HepG2 (cell line): ENCODE results near the gene DPH2. TPM values are rescaled to one million over a fixed set of nuclear protein-coding genes. Genes with fewer than 3 reads are reported as not detected.

ENCODE experiments used
- BCL6 ChIP-seq: IDR thresholded peaks from 2 replicates; pipeline ENCODE4 v1.6.1; 2016; ENCODE audit warnings: missing genetic modification reagents, missing compliant biosample characterization
- HMGA1 ChIP-seq: sonication (generic); formaldehyde crosslinking; conservative IDR thresholded peaks from 2 replicates; pipeline ENCODE4 v1.4.0; 2020; ENCODE audit warnings: missing genetic modification reagents
- HNRNPUL1 ChIP-seq: fragments of 200-400 bp; formaldehyde crosslinking; IDR thresholded peaks from 2 replicates; pipeline ENCODE4 v1.6.1; 2017; ENCODE audit warnings: low read depth, mild to moderate bottlenecking, low read length, moderate library complexity
- HOXA5 ChIP-seq: sonication (generic); formaldehyde crosslinking; IDR thresholded peaks from 2 replicates; pipeline ENCODE4 v1.4.0; 2020; ENCODE audit warnings: missing genetic modification reagents
- NFYB ChIP-seq: sonication (generic); formaldehyde crosslinking; IDR thresholded peaks from 2 replicates; pipeline ENCODE4 v1.4.0; 2020; ENCODE audit warnings: missing genetic modification reagents
- NONO ChIP-seq, 2 experiments: fragments of 450-650 bp in 1 of 2; sonication (generic) in 1 of 2; formaldehyde crosslinking in 1 of 2; IDR thresholded peaks in 1 of 2; conservative IDR thresholded peaks in 1 of 2; 2 replicates each; pipeline versions ENCODE4 v1.6.1 to v1.8.0; 2017 to 2022; ENCODE audit warnings: mild to moderate bottlenecking in 1 of 2, missing genetic modification reagents in 1 of 2, moderate library complexity in 1 of 2
- REST ChIP-seq, 2 experiments: IDR thresholded peaks; 2 replicates each; pipeline ENCODE4 v1.6.1; 2011 to 2012; ENCODE audit warnings: low read length in 2 of 2, borderline replicate concordance in 1 of 2, low read depth in 1 of 2, mild to moderate bottlenecking in 1 of 2, moderate library complexity in 1 of 2
- ZBTB33 ChIP-seq: sonication (generic); formaldehyde crosslinking; IDR thresholded peaks from 2 replicates; pipeline ENCODE4 v1.4.0; 2020; ENCODE audit warnings: missing genetic modification reagents
- ZBTB39 ChIP-seq: sonication (generic); formaldehyde crosslinking; IDR thresholded peaks from 2 replicates; pipeline ENCODE4 v1.5.0; 2020; ENCODE audit warnings: missing genetic modification reagents
- ZNF33A ChIP-seq: sonication (generic); formaldehyde crosslinking; IDR thresholded peaks from 2 replicates; pipeline ENCODE4 v1.5.1; 2020; ENCODE audit warnings: missing genetic modification reagents, mild to moderate bottlenecking, moderate library complexity, borderline replicate concordance
- ZNF589 ChIP-seq: sonication (generic); formaldehyde crosslinking; conservative IDR thresholded peaks from 2 replicates; pipeline ENCODE4 v1.8.0; 2022; ENCODE audit warnings: mild to moderate bottlenecking, moderate library complexity, missing genetic modification reagents
- ZNF878 ChIP-seq: sonication (generic); formaldehyde crosslinking; IDR thresholded peaks from 2 replicates; pipeline ENCODE4 v1.8.1; 2023; ENCODE audit warnings: mild to moderate bottlenecking, missing genetic modification reagents, moderate library complexity
- ZNF879 ChIP-seq: sonication (generic); formaldehyde crosslinking; IDR thresholded peaks from 2 replicates; pipeline ENCODE4 v1.8.1; 2023; ENCODE audit warnings: missing genetic modification reagents
- polyA plus RNA-seq, 8 experiments: library from polyadenylated mRNA; depleted of rRNA in 3 of 8; stranded (reverse) in 7 of 8; unstranded in 1 of 8; fragments of >200 nt; fragmentation: Illumina TruSeq in 4 of 8; extraction: Trizol in 4 of 8; gene quantifications; 2 replicates each; pipeline versions ENCODE4 v1.2.1 to v1.2.3, GENCODE V29; 2011 to 2016; ENCODE audit warnings: low read depth in 4 of 8, missing spikeins in 1 of 8, mixed read lengths in 1 of 8; ENCODE audit not compliant: insufficient read depth in 1 of 8
- total RNA-seq, 5 experiments: library from RNA; depleted of rRNA; stranded (reverse); fragments of >200 nt; fragmentation: Illumina TruSeq; extraction: Trizol; gene quantifications; 2 replicates each; pipeline ENCODE4 v1.2.3, GENCODE V29; 2016; ENCODE audit warnings: low read depth in 1 of 5
- TF ChIP-seq, protein P1 (sequence below): sonication (generic); formaldehyde crosslinking; IDR thresholded peaks from 2 replicates; pipeline ENCODE4 v1.4.0; 2020; ENCODE audit warnings: missing genetic modification reagents, low read depth, mild to moderate bottlenecking, borderline replicate concordance
- TF ChIP-seq, protein P2 (sequence below): IDR thresholded peaks from 2 replicates; pipeline ENCODE4 v1.6.1; 2016; ENCODE audit warnings: mild to moderate bottlenecking, missing biosample characterization, missing genetic modification reagents
- TF ChIP-seq, protein P3 (sequence below): sonication (generic); formaldehyde crosslinking; IDR thresholded peaks from 2 replicates; pipeline ENCODE4 v1.5.0; 2020; ENCODE audit warnings: mild to moderate bottlenecking, missing genetic modification reagents, moderate library complexity

The DPH2 gene
- total and polyA plus RNA-seq, 2 of the 13 experiments (the other 11 are each of a cell fraction or from before 2014, with no cell fraction given): 32.2 to 38.3 TPM

GRCh38 chr1:43934101-43934985 lies 35.5 kb upstream of the DPH2 start (continued):
- TF ChIP-seq, protein P1, sequence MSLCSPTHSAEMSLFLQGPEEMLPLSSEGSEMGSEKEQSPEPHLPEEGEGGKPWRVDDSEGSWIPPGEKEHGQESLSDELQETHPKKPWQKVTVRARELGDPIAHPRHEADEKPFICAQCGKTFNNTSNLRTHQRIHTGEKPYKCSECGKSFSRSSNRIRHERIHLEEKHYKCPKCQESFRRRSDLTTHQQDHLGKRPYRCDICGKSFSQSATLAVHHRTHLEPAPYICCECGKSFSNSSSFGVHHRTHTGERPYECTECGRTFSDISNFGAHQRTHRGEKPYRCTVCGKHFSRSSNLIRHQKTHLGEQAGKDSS: no peak
- no peak for TF ChIP-seq ZNF33A (CRISPR knock-in tag)
- no peak for TF ChIP-seq HMGA1 (CRISPR knock-in tag)
- TF ChIP-seq ZBTB33 (CRISPR knock-in tag): no peak
- TF ChIP-seq, protein P2, sequence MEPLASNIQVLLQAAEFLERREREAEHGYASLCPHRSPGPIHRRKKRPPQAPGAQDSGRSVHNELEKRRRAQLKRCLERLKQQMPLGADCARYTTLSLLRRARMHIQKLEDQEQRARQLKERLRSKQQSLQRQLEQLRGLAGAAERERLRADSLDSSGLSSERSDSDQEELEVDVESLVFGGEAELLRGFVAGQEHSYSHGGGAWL (CRISPR knock-in tag): 0 out of 2 replicates have a peak, but pooled peaks have one; percentile 29
- no peak for TF ChIP-seq BCL6 (CRISPR knock-in tag)
- no peak for TF ChIP-seq NONO (IDR thresholded peaks at IDR 0.05)
- TF ChIP-seq NONO (CRISPR knock-in tag; conservative IDR thresholded peaks at IDR 0.05): no peak
- TF ChIP-seq ZNF879: no peak
- TF ChIP-seq REST (IDR thresholded peaks at IDR 0.05; ENCODE audit: borderline replicate concordance in 1 of 2, low read depth in 1 of 2, low read length in 2 of 2): no peak
- no peak for TF ChIP-seq ZNF589
- TF ChIP-seq ZNF878 (CRISPR knock-in tag): no peak
- TF ChIP-seq ZBTB39 (CRISPR knock-in tag): peak; percentile 43; the same call in 1 of the 2 replicates
- TF ChIP-seq, protein P3, sequence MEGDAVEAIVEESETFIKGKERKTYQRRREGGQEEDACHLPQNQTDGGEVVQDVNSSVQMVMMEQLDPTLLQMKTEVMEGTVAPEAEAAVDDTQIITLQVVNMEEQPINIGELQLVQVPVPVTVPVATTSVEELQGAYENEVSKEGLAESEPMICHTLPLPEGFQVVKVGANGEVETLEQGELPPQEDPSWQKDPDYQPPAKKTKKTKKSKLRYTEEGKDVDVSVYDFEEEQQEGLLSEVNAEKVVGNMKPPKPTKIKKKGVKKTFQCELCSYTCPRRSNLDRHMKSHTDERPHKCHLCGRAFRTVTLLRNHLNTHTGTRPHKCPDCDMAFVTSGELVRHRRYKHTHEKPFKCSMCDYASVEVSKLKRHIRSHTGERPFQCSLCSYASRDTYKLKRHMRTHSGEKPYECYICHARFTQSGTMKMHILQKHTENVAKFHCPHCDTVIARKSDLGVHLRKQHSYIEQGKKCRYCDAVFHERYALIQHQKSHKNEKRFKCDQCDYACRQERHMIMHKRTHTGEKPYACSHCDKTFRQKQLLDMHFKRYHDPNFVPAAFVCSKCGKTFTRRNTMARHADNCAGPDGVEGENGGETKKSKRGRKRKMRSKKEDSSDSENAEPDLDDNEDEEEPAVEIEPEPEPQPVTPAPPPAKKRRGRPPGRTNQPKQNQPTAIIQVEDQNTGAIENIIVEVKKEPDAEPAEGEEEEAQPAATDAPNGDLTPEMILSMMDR (CRISPR knock-in tag): peak; percentile 91
- TF ChIP-seq NFYB (CRISPR knock-in tag): no peak
- TF ChIP-seq HOXA5 (CRISPR knock-in tag): no peak
- no peak for TF ChIP-seq HNRNPUL1
